Left lung (tissue), 10 donors: Measurements from ENCODE around the gene SZRD1. TPM values are rescaled to one million over a fixed set of nuclear protein-coding genes. Genes with fewer than 3 reads are reported as not detected.

Experiments
- ATAC-seq: fragments of 200-7000 bp; cut with Tn5 transposase; one replicate; pipeline ENCODE4 v1.9.1; 2020; ENCODE audit warnings: moderate library complexity
- DNase-seq, 4 donors: peaks; one replicate each; pipeline ENCODE4 v3.0.0-alpha.2; 2013 to 2020
- H3K27ac ChIP-seq, 2 donors: fragments of 200-600 bp; sonication (generic) in 1 of 2; one replicate each; pipeline versions ENCODE4 v1.5.0 to v1.8.0; 2020 to 2021
- H3K27me3 ChIP-seq, 2 donors: fragments of 200-600 bp; sonication (generic) in 1 of 2; one replicate each; pipeline versions ENCODE4 v1.5.0 to v1.8.0; 2020 to 2021
- H3K36me3 ChIP-seq, 2 donors: fragments of 200-600 bp; sonication (generic) in 1 of 2; one replicate each; pipeline versions ENCODE4 v1.5.0 to v1.8.0; 2020 to 2021
- H3K4me1 ChIP-seq, 2 donors: fragments of 200-600 bp; one replicate each; pipeline ENCODE4 v1.8.0; 2021
- H3K4me3 ChIP-seq, 2 donors: fragments of 200-600 bp; sonication (generic) in 1 of 2; one replicate each; pipeline versions ENCODE4 v1.5.0 to v1.8.0; 2020 to 2021; ENCODE audit warnings: mild to moderate bottlenecking in 1 of 2
- H3K9me3 ChIP-seq, 2 donors: fragments of 200-600 bp; sonication (generic) in 1 of 2; one replicate each; pipeline versions ENCODE4 v1.5.0 to v1.8.0; 2020 to 2021
- intact Hi-C, 2 donors: fragments of 100-400 bp; cut with DNase I; formaldehyde crosslinking; loops; one replicate each; pipeline versions ENCODE4 v1.11.2 to v1.14.2; 2022
- polyA plus RNA-seq, 6 donors: library from polyadenylated mRNA; unstranded; fragments of 120-200 nt; gene quantifications; one replicate each; pipeline ENCODE4 v1.2.1, GENCODE V29; 2013; ENCODE audit not compliant: insufficient read length in 6 of 6
- total RNA-seq, 2 donors: library from RNA; stranded (reverse); fragmentation: NEBNext Ultra II Directional; extraction: Animal tissue kit (Norgen Biotek cat#: 25700); gene quantifications; one replicate each; pipeline ENCODE4 v1.2.1, GENCODE V29; 2021
- TF ChIP-seq, protein P1 (sequence below), 2 donors: fragments of 200-600 bp; sonication (generic) in 1 of 2; IDR thresholded peaks; one replicate each; pipeline versions ENCODE4 v1.5.0 to v1.8.0; 2021; ENCODE audit warnings: antibody characterized with exemption in 2 of 2
- donor health status: DM: no; HTN: yes; CAD: no.
- donor health status: DM: no; HTN: no; CAD: no.

The SZRD1 gene
- total and polyA plus RNA-seq, 8 donors, result 69.9 to 134 (median 94.9) TPM

GRCh38 chr1:16418823-16419425, 51.9 kb downstream of the SZRD1 start:
- intact Hi-C loops, result no loop called here
- no peak overlapping the region for H3K27ac ChIP-seq
- H3K4me3 ChIP-seq, result no peak overlapping the region
- H3K4me1 ChIP-seq, result no peaks in the 10 kb centered on the region
- H3K9me3 ChIP-seq, result no peaks in the 10 kb centered on the region
- no peaks in the 10 kb centered on the region for H3K27me3 ChIP-seq
- TF ChIP-seq, protein P1, sequence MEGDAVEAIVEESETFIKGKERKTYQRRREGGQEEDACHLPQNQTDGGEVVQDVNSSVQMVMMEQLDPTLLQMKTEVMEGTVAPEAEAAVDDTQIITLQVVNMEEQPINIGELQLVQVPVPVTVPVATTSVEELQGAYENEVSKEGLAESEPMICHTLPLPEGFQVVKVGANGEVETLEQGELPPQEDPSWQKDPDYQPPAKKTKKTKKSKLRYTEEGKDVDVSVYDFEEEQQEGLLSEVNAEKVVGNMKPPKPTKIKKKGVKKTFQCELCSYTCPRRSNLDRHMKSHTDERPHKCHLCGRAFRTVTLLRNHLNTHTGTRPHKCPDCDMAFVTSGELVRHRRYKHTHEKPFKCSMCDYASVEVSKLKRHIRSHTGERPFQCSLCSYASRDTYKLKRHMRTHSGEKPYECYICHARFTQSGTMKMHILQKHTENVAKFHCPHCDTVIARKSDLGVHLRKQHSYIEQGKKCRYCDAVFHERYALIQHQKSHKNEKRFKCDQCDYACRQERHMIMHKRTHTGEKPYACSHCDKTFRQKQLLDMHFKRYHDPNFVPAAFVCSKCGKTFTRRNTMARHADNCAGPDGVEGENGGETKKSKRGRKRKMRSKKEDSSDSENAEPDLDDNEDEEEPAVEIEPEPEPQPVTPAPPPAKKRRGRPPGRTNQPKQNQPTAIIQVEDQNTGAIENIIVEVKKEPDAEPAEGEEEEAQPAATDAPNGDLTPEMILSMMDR (IDR thresholded peaks at IDR 0.05), result no peak
- ATAC-seq (no peak), DNase-seq (no peak)
- H3K36me3 ChIP-seq, result no peaks in the 10 kb centered on the region

GRCh38 chr1:16420424-16421118, 53.5 kb downstream of the SZRD1 start:
- no peak overlapping the region for H3K4me3 ChIP-seq
- H3K27me3 ChIP-seq, result no peaks in the 10 kb centered on the region
- no peak for ATAC-seq
- H3K4me1 ChIP-seq, result no peaks in the 10 kb centered on the region
- no peaks in the 10 kb centered on the region for H3K9me3 ChIP-seq
- no peak overlapping the region for H3K27ac ChIP-seq
- no peaks in the 10 kb centered on the region for H3K36me3 ChIP-seq
- TF ChIP-seq, protein P1 (IDR thresholded peaks at IDR 0.05), result no peak
- DNase-seq, result no peak
- intact Hi-C loops, result no loop called here

DNA sequence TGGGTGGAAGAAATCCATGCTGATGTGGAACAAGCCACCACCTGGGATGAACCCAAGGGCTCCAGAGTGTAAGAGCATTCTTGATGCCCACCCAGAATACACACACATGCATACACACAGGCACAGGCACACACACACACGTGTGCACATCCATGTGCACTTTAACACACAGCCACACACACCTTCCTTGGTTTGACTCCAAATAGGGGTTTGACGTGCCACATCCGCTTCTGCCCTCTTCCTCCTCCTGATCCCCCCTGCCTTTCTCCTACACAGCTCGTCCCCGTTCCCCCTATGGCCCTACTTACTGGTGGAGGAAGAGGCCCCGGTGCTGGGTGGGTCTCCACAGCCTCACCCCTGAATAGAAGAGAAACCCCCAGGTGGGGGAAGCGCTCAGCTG, 54.2 kb downstream of the SZRD1 start:
- intact Hi-C loops, result no loop called here
- H3K27ac ChIP-seq, result no peak overlapping the region
- H3K36me3 ChIP-seq, result no peaks in the 10 kb centered on the region
- TF ChIP-seq, protein P1 (IDR thresholded peaks at IDR 0.05), result no peak
- H3K9me3 ChIP-seq, result no peaks in the 10 kb centered on the region
- no peaks in the 10 kb centered on the region for H3K4me1 ChIP-seq
- ATAC-seq (no peak), DNase-seq (no peak)
- no peak overlapping the region for H3K4me3 ChIP-seq
- no peaks in the 10 kb centered on the region for H3K27me3 ChIP-seq

GRCh38 chr1:16422041-16422440, 55.0 kb downstream of the SZRD1 start:
- TF ChIP-seq, protein P1 (IDR thresholded peaks at IDR 0.05), result no peak
- no peak for DNase-seq
- Histone ChIP-seq H3K4me1 (no peaks in the 10 kb centered on the region), H3K36me3 (no peaks in the 10 kb centered on the region), H3K9me3 (no peaks in the 10 kb centered on the region), H3K27ac (no peak overlapping the region), H3K4me3 (no peak overlapping the region), H3K27me3 (no peaks in the 10 kb centered on the region)
- intact Hi-C loops, result no loop called here
- no peak for ATAC-seq

GRCh38 chr1:16425125-16426025, 58.3 kb downstream of the SZRD1 start:
- no peak for ATAC-seq

More at GRCh38 chr1:16425125-16426025, 58.3 kb downstream of the SZRD1 start:
- Histone ChIP-seq H3K4me1 (no peaks in the 10 kb centered on the region), H3K4me3 (no peak overlapping the region), H3K27me3 (no peaks in the 10 kb centered on the region), H3K27ac (no peak overlapping the region), H3K36me3 (no peaks in the 10 kb centered on the region), H3K9me3 (no peaks in the 10 kb centered on the region)
- no peak for DNase-seq
- intact Hi-C loops, result no loop called here
- TF ChIP-seq, protein P1 (IDR thresholded peaks at IDR 0.05), result no peak
